Measurements from ENCODE around the gene ERLEC1. TPM values are rescaled to one million over a fixed set of nuclear protein-coding genes. Genes with fewer than 3 reads are reported as not detected.

ERLEC1 gene
- total and polyA plus RNA-seq, 7 donors, result 23.4 to 69.2 (median 35.4) TPM

GRCh38 chr2:53793821-53794220 is 7.0 kb downstream of the ERLEC1 start:
- intact Hi-C loops (cut with DNase I), result no loop called here
- DNase-seq, result no peak
- WGBS, 2 donors, result 76 to 84% methylated on average over 3 of the region's 3 CpGs
- Histone ChIP-seq H3K36me3 (peaks cover 0 to 46% (median 28%) of the 10 kb centered on the region in 4 donors), H3K27me3 (no peaks in the 10 kb centered on the region), H3K27ac (no peak overlapping the region), H3K9me3 (no peaks in the 10 kb centered on the region), H3K4me3 (no peak overlapping the region), H3K4me1 (peaks cover 0 to 12% (median 2%) of the 10 kb centered on the region in 4 donors)
- TF ChIP-seq POLR2A (IDR thresholded peaks at IDR 0.05), result no peak
- no peak for TF ChIP-seq EP300 (IDR thresholded peaks at IDR 0.05)
- no peak for TF ChIP-seq CTCF (IDR thresholded peaks at IDR 0.05)
- no peak for TF ChIP-seq POLR2AphosphoS5 (IDR thresholded peaks at IDR 0.05)

GRCh38 chr2:53801547-53801946 is 14.7 kb downstream of the ERLEC1 start:
- H3K27ac ChIP-seq, result no peak overlapping the region
- H3K4me1 ChIP-seq, result no peaks in the 10 kb centered on the region
- TF ChIP-seq POLR2A (IDR thresholded peaks at IDR 0.05), result no peak
- TF ChIP-seq EP300 (IDR thresholded peaks at IDR 0.05), result no peak
- TF ChIP-seq CTCF (IDR thresholded peaks at IDR 0.05), result no peak
- no peak for TF ChIP-seq POLR2AphosphoS5 (IDR thresholded peaks at IDR 0.05)
- H3K4me3 ChIP-seq, result no peak overlapping the region
- peaks cover 0 to 94% (median 23%) of the 10 kb centered on the region in 4 donors for H3K36me3 ChIP-seq
- no peaks in the 10 kb centered on the region for H3K9me3 ChIP-seq
- H3K27me3 ChIP-seq, result no peaks in the 10 kb centered on the region
- intact Hi-C loops (cut with DNase I), result no loop called here
- DNase-seq, result no peak

- WGBS, 2 donors, result 83 to 85% methylated on average over 7 of the region's 7 CpGs
- no peak overlapping the region for H3K27ac ChIP-seq
- peaks cover 0 to 93% (median 25%) of the 10 kb centered on the region in 4 donors for H3K36me3 ChIP-seq
- intact Hi-C loops (cut with DNase I), result no loop called here
- H3K27me3 ChIP-seq, result no peaks in the 10 kb centered on the region
- no peaks in the 10 kb centered on the region for H3K9me3 ChIP-seq
- no peak overlapping the region for H3K4me3 ChIP-seq
- no peak for DNase-seq
- no peak for TF ChIP-seq CTCF (IDR thresholded peaks at IDR 0.05)
- TF ChIP-seq POLR2AphosphoS5 (IDR thresholded peaks at IDR 0.05), result no peak
- no peak for TF ChIP-seq POLR2A (IDR thresholded peaks at IDR 0.05)
- no peak for TF ChIP-seq EP300 (IDR thresholded peaks at IDR 0.05)
- H3K4me1 ChIP-seq, result no peaks in the 10 kb centered on the region
These were observed 15.8 kb downstream of the ERLEC1 start for GRCh38 chr2:53802617-53803151.

- Histone ChIP-seq H3K4me3 (no peak overlapping the region), H3K36me3 (peaks cover 0 to 98% (median 41%) of the 10 kb centered on the region in 4 donors), H3K4me1 (no peaks in the 10 kb centered on the region), H3K27me3 (no peaks in the 10 kb centered on the region), H3K27ac (no peak overlapping the region), H3K9me3 (no peaks in the 10 kb centered on the region)
- TF ChIP-seq POLR2AphosphoS5 (IDR thresholded peaks at IDR 0.05) (no peak), EP300 (IDR thresholded peaks at IDR 0.05) (no peak), CTCF (IDR thresholded peaks at IDR 0.05) (no peak), POLR2A (IDR thresholded peaks at IDR 0.05) (no peak)
- WGBS, 2 donors, result 97% methylated on average over 3 of the region's 3 CpGs
- DNase-seq, result no peak
- intact Hi-C loops (cut with DNase I), result no loop called here
These were observed 24.8 kb downstream of the ERLEC1 start for GRCh38 chr2:53811601-53812000.

- H3K9me3 ChIP-seq, result no peaks in the 10 kb centered on the region
- no peaks in the 10 kb centered on the region for H3K4me1 ChIP-seq
- H3K27me3 ChIP-seq, result no peaks in the 10 kb centered on the region
- no peak overlapping the region for H3K27ac ChIP-seq
- no peak for DNase-seq
- no peak for TF ChIP-seq POLR2AphosphoS5 (IDR thresholded peaks at IDR 0.05)
- no peak for TF ChIP-seq EP300 (IDR thresholded peaks at IDR 0.05)
- no peak for TF ChIP-seq POLR2A (IDR thresholded peaks at IDR 0.05)
- TF ChIP-seq CTCF (IDR thresholded peaks at IDR 0.05), result no peak
- H3K36me3 ChIP-seq, result peaks cover 0 to 99% (median 32%) of the 10 kb centered on the region in 4 donors
- no peak overlapping the region for H3K4me3 ChIP-seq
- intact Hi-C loops (cut with DNase I), result no loop called here
These were observed 26.3 kb downstream of the ERLEC1 start for GRCh38 chr2:53813151-53813550.
